Measurements from ENCODE around the gene NKX6-2.

DNA sequence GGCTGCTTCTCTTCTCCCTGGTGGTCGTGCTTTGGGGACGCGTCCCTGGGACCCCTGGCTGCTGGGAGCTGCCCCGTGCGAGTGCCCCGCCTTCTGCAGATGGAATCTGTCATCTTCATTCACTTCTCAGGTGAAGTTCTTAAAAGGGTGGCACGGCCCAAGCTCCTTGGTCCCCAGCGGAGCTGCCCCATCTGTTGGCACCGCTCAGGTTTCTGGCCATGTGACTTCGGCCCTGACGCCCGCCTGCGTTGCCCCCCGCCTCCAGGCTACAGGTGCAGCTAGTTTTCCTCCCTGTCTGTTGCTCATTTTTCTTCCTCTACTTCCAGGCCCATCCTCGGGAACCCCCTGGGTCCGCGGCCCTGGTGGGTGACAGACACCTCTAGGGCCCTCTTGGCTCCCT, 6.8 kb upstream of the NKX6-2 start:
- TF ChIP-seq, protein P1, sequence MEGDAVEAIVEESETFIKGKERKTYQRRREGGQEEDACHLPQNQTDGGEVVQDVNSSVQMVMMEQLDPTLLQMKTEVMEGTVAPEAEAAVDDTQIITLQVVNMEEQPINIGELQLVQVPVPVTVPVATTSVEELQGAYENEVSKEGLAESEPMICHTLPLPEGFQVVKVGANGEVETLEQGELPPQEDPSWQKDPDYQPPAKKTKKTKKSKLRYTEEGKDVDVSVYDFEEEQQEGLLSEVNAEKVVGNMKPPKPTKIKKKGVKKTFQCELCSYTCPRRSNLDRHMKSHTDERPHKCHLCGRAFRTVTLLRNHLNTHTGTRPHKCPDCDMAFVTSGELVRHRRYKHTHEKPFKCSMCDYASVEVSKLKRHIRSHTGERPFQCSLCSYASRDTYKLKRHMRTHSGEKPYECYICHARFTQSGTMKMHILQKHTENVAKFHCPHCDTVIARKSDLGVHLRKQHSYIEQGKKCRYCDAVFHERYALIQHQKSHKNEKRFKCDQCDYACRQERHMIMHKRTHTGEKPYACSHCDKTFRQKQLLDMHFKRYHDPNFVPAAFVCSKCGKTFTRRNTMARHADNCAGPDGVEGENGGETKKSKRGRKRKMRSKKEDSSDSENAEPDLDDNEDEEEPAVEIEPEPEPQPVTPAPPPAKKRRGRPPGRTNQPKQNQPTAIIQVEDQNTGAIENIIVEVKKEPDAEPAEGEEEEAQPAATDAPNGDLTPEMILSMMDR (IDR thresholded peaks at IDR 0.05; ENCODE audit: control extremely low read depth in 1 of 3, insufficient read depth in 1 of 3, low read depth in 1 of 3, low read length in 3 of 3) = no peak
- TF ChIP-seq, protein P2, sequence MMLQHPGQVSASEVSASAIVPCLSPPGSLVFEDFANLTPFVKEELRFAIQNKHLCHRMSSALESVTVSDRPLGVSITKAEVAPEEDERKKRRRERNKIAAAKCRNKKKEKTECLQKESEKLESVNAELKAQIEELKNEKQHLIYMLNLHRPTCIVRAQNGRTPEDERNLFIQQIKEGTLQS (IDR thresholded peaks at IDR 0.05; ENCODE audit: insufficient read depth, low read depth, low read length) = no peak
- TF ChIP-seq POLR2AphosphoS5 (IDR thresholded peaks at IDR 0.05; ENCODE audit: low read depth, low read length) = no peak

All from H1 (cell line).